ENCODE data around the gene FNIP1.
"Not testable (repeated sequence)": the region's sequence is repeated elsewhere in the genome, so short reads cannot be mapped to it uniquely, and the experiment has no call there.

Gene FNIP1

GRCh38 chr5:131796793-131797693, at the start of gene FNIP1:
Gene FNIP1, minus strand, starts transcription at chr5:131797017. Its CDS starts 96 bp downstream, at chr5:131796921.
- peak within 1 kb of the TSS; percentile 100 for H3K27ac ChIP-seq (ENCODE audit: low read depth, low read length)
- no peaks in the 10 kb centered on the region for H3K27me3 ChIP-seq (ENCODE audit: control insufficient read depth in 5 of 5, insufficient read depth in 4 of 5, low read length in 5 of 5)
- peak within 1 kb of the TSS; percentile 80 to 92 (median 83) for H3K4me3 ChIP-seq (ENCODE audit: low read depth in 1 of 5, low read length in 5 of 5)
- peak within 1 kb of the TSS; percentile 33 to 100 (median 99) for H3K9ac ChIP-seq (ENCODE audit: low read length in 5 of 5)
- H3K36me3 ChIP-seq (ENCODE audit: control insufficient read depth in 5 of 5, insufficient read depth in 5 of 5, low read length in 5 of 5): no peaks in the 10 kb centered on the region
- H3K4me1 ChIP-seq (ENCODE audit: control insufficient read depth in 5 of 5, insufficient read depth in 5 of 5, low read length in 5 of 5): peaks cover 0 to 38% (median 24%) of the 10 kb centered on the region in 5 donors
- H3K9me3 ChIP-seq (ENCODE audit: control insufficient read depth in 5 of 5, low read length in 5 of 5): no peaks in the 10 kb centered on the region

- Histone ChIP-seq H3K4me3 (ENCODE audit: low read depth in 1 of 5, low read length in 5 of 5) (no peak overlapping the region), H3K9me3 (ENCODE audit: control insufficient read depth in 5 of 5, low read length in 5 of 5) (peaks cover 8 to 32% (median 24%) of the 10 kb centered on the region in 5 donors), H3K27me3 (ENCODE audit: control insufficient read depth in 5 of 5, insufficient read depth in 4 of 5, low read length in 5 of 5) (no peaks in the 10 kb centered on the region), H3K9ac (ENCODE audit: low read length in 5 of 5) (no peak overlapping the region), H3K4me1 (ENCODE audit: control insufficient read depth in 5 of 5, insufficient read depth in 5 of 5, low read length in 5 of 5) (no peaks in the 10 kb centered on the region), H3K36me3 (ENCODE audit: control insufficient read depth in 5 of 5, insufficient read depth in 5 of 5, low read length in 5 of 5) (no peaks in the 10 kb centered on the region), H3K27ac (ENCODE audit: low read depth, low read length) (no peak overlapping the region)
Measured at GRCh38 chr5:131846536-131846935, 49.7 kb upstream of the FNIP1 start.

GRCh38 chr5:131845828-131846227, 49.0 kb upstream of the FNIP1 start:
- Histone ChIP-seq H3K27me3 (ENCODE audit: control insufficient read depth in 5 of 5, insufficient read depth in 4 of 5, low read length in 5 of 5) (no peaks in the 10 kb centered on the region), H3K4me1 (ENCODE audit: control insufficient read depth in 5 of 5, insufficient read depth in 5 of 5, low read length in 5 of 5) (no peaks in the 10 kb centered on the region), H3K4me3 (ENCODE audit: low read depth in 1 of 5, low read length in 5 of 5) (no peak overlapping the region), H3K36me3 (ENCODE audit: control insufficient read depth in 5 of 5, insufficient read depth in 5 of 5, low read length in 5 of 5) (no peaks in the 10 kb centered on the region), H3K9ac (ENCODE audit: low read length in 5 of 5) (no peak overlapping the region), H3K27ac (ENCODE audit: low read depth, low read length) (no peak overlapping the region), H3K9me3 (ENCODE audit: control insufficient read depth in 5 of 5, low read length in 5 of 5) (peaks cover 8 to 32% (median 24%) of the 10 kb centered on the region in 5 donors)

GRCh38 chr5:131842971-131843370, 46.2 kb upstream of the FNIP1 start:
- H3K9me3 ChIP-seq (ENCODE audit: control insufficient read depth in 5 of 5, low read length in 5 of 5): peaks cover 3 to 22% (median 13%) of the 10 kb centered on the region in 5 donors
- not testable (repeated sequence) for H3K4me3 ChIP-seq (ENCODE audit: low read depth in 1 of 5, low read length in 5 of 5); H3K9ac ChIP-seq (ENCODE audit: low read length in 5 of 5); H3K36me3 ChIP-seq (ENCODE audit: control insufficient read depth in 5 of 5, insufficient read depth in 5 of 5, low read length in 5 of 5); H3K27ac ChIP-seq (ENCODE audit: low read depth, low read length); H3K27me3 ChIP-seq (ENCODE audit: control insufficient read depth in 5 of 5, insufficient read depth in 4 of 5, low read length in 5 of 5); H3K4me1 ChIP-seq (ENCODE audit: control insufficient read depth in 5 of 5, insufficient read depth in 5 of 5, low read length in 5 of 5)

- H3K4me1 ChIP-seq (ENCODE audit: control insufficient read depth in 5 of 5, insufficient read depth in 5 of 5, low read length in 5 of 5): not testable (repeated sequence)
Measured at GRCh38 chr5:131832702-131833101, 35.9 kb upstream of the FNIP1 start.

GRCh38 chr5:131825404-131826013, 28.7 kb upstream of the FNIP1 start:
- Histone ChIP-seq H3K27me3 (ENCODE audit: control insufficient read depth in 5 of 5, insufficient read depth in 4 of 5, low read length in 5 of 5) (peaks cover 0 to 3% (median 0%) of the 10 kb centered on the region in 5 donors), H3K9me3 (ENCODE audit: control insufficient read depth in 5 of 5, low read length in 5 of 5) (peaks cover 0 to 13% (median 3%) of the 10 kb centered on the region in 5 donors), H3K4me1 (ENCODE audit: control insufficient read depth in 5 of 5, insufficient read depth in 5 of 5, low read length in 5 of 5) (no peaks in the 10 kb centered on the region), H3K9ac (ENCODE audit: low read length in 5 of 5) (no peak overlapping the region), H3K27ac (ENCODE audit: low read depth, low read length) (no peak overlapping the region), H3K36me3 (ENCODE audit: control insufficient read depth in 5 of 5, insufficient read depth in 5 of 5, low read length in 5 of 5) (no peaks in the 10 kb centered on the region), H3K4me3 (ENCODE audit: low read depth in 1 of 5, low read length in 5 of 5) (no peak overlapping the region)

More at GRCh38 chr5:131832702-131833101, 35.9 kb upstream of the FNIP1 start:
- H3K27ac ChIP-seq (ENCODE audit: low read depth, low read length); H3K9me3 ChIP-seq (ENCODE audit: control insufficient read depth in 5 of 5, low read length in 5 of 5); H3K9ac ChIP-seq (ENCODE audit: low read length in 5 of 5); H3K4me3 ChIP-seq (ENCODE audit: low read depth in 1 of 5, low read length in 5 of 5); H3K27me3 ChIP-seq (ENCODE audit: control insufficient read depth in 5 of 5, insufficient read depth in 4 of 5, low read length in 5 of 5); H3K36me3 ChIP-seq (ENCODE audit: control insufficient read depth in 5 of 5, insufficient read depth in 5 of 5, low read length in 5 of 5): not testable (repeated sequence)

GRCh38 chr5:131824631-131825030, 27.8 kb upstream of the FNIP1 start:
- no peak overlapping the region for H3K9ac ChIP-seq (ENCODE audit: low read length in 5 of 5)
- H3K9me3 ChIP-seq (ENCODE audit: control insufficient read depth in 5 of 5, low read length in 5 of 5): peaks cover 0 to 13% (median 3%) of the 10 kb centered on the region in 5 donors
- H3K27ac ChIP-seq (ENCODE audit: low read depth, low read length): no peak overlapping the region
- H3K27me3 ChIP-seq (ENCODE audit: control insufficient read depth in 5 of 5, insufficient read depth in 4 of 5, low read length in 5 of 5): peaks cover 0 to 3% (median 0%) of the 10 kb centered on the region in 5 donors
- no peaks in the 10 kb centered on the region for H3K36me3 ChIP-seq (ENCODE audit: control insufficient read depth in 5 of 5, insufficient read depth in 5 of 5, low read length in 5 of 5)
- H3K4me3 ChIP-seq (ENCODE audit: low read depth in 1 of 5, low read length in 5 of 5): no peak overlapping the region
- H3K4me1 ChIP-seq (ENCODE audit: control insufficient read depth in 5 of 5, insufficient read depth in 5 of 5, low read length in 5 of 5): no peaks in the 10 kb centered on the region

- Histone ChIP-seq H3K36me3 (ENCODE audit: control insufficient read depth in 5 of 5, insufficient read depth in 5 of 5, low read length in 5 of 5) (no peaks in the 10 kb centered on the region), H3K27me3 (ENCODE audit: control insufficient read depth in 5 of 5, insufficient read depth in 4 of 5, low read length in 5 of 5) (peaks cover 0 to 3% (median 0%) of the 10 kb centered on the region in 5 donors), H3K27ac (ENCODE audit: low read depth, low read length) (no peak overlapping the region), H3K4me3 (ENCODE audit: low read depth in 1 of 5, low read length in 5 of 5) (no peak overlapping the region), H3K4me1 (ENCODE audit: control insufficient read depth in 5 of 5, insufficient read depth in 5 of 5, low read length in 5 of 5) (no peaks in the 10 kb centered on the region), H3K9ac (ENCODE audit: low read length in 5 of 5) (no peak overlapping the region), H3K9me3 (ENCODE audit: control insufficient read depth in 5 of 5, low read length in 5 of 5) (peaks cover 0 to 7% (median 0%) of the 10 kb centered on the region in 5 donors)
Measured at GRCh38 chr5:131821221-131821620, 24.4 kb upstream of the FNIP1 start.

GRCh38 chr5:131818001-131818724, 21.3 kb upstream of the FNIP1 start:
- no peaks in the 10 kb centered on the region for H3K9me3 ChIP-seq (ENCODE audit: control insufficient read depth in 5 of 5, low read length in 5 of 5)

More at GRCh38 chr5:131818001-131818724, 21.3 kb upstream of the FNIP1 start:
- Histone ChIP-seq H3K27ac (ENCODE audit: low read depth, low read length) (no peak overlapping the region), H3K27me3 (ENCODE audit: control insufficient read depth in 5 of 5, insufficient read depth in 4 of 5, low read length in 5 of 5) (no peaks in the 10 kb centered on the region), H3K9ac (ENCODE audit: low read length in 5 of 5) (no peak overlapping the region), H3K36me3 (ENCODE audit: control insufficient read depth in 5 of 5, insufficient read depth in 5 of 5, low read length in 5 of 5) (no peaks in the 10 kb centered on the region), H3K4me3 (ENCODE audit: low read depth in 1 of 5, low read length in 5 of 5) (no peak overlapping the region), H3K4me1 (ENCODE audit: control insufficient read depth in 5 of 5, insufficient read depth in 5 of 5, low read length in 5 of 5) (no peaks in the 10 kb centered on the region)
